ENCODE measurements around the gene CARS1. TPM values are rescaled to one million over a fixed set of nuclear protein-coding genes. Genes with fewer than 3 reads are reported as not detected.
A peak's percentile ranks its signal among the peaks of the same experiment; 100 is the strongest.

The CARS1 gene
- total RNA-seq, 1 donor from 2014 or later: 59.2 TPM

- Mint-ChIP-seq H3K4me1 (peaks cover 3% of the 10 kb centered on the region), H3K27ac (ENCODE audit: unreplicated experiment) (no peak overlapping the region), H3K36me3 (ENCODE audit: low read depth) (peaks cover 4% of the 10 kb centered on the region), H3K27me3 (ENCODE audit: low read depth) (no peaks in the 10 kb centered on the region), H3K4me3 (peak overlapping the region; percentile 51), H3K9me3 (no peaks in the 10 kb centered on the region)
- TF ChIP-seq CTCF (conservative IDR thresholded peaks at IDR 0.05): no peak
- no peak for DNase-seq (ENCODE audit: low read depth, low spot score)
Observed at GRCh38 chr11:2996976-2997375, 60.2 kb downstream of the CARS1 start.

GRCh38 chr11:2995893-2996554, 61.2 kb downstream of the CARS1 start:
- no peak for TF ChIP-seq CTCF (conservative IDR thresholded peaks at IDR 0.05)
- no peak overlapping the region for H3K27ac Mint-ChIP-seq (ENCODE audit: unreplicated experiment)
- H3K9me3 Mint-ChIP-seq: no peaks in the 10 kb centered on the region
- H3K27me3 Mint-ChIP-seq (ENCODE audit: low read depth): no peaks in the 10 kb centered on the region
- H3K4me1 Mint-ChIP-seq: peaks cover 3% of the 10 kb centered on the region
- H3K4me3 Mint-ChIP-seq: no peak overlapping the region
- no peak for DNase-seq (ENCODE audit: low read depth, low spot score)
- H3K36me3 Mint-ChIP-seq (ENCODE audit: low read depth): peaks cover 4% of the 10 kb centered on the region

GRCh38 chr11:2995031-2995561, 62.1 kb downstream of the CARS1 start:
- Mint-ChIP-seq H3K36me3 (ENCODE audit: low read depth) (no peaks in the 10 kb centered on the region), H3K27ac (ENCODE audit: unreplicated experiment) (no peak overlapping the region), H3K4me1 (peaks cover 8% of the 10 kb centered on the region), H3K9me3 (no peaks in the 10 kb centered on the region), H3K27me3 (ENCODE audit: low read depth) (no peaks in the 10 kb centered on the region), H3K4me3 (peak overlapping the region; percentile 51)
- DNase-seq (ENCODE audit: low read depth, low spot score): no peak
- no peak for TF ChIP-seq CTCF (conservative IDR thresholded peaks at IDR 0.05)

- peaks cover 16% of the 10 kb centered on the region for H3K4me1 Mint-ChIP-seq
- no peak overlapping the region for H3K27ac Mint-ChIP-seq (ENCODE audit: unreplicated experiment)
- H3K9me3 Mint-ChIP-seq: no peaks in the 10 kb centered on the region
- no peak for DNase-seq (ENCODE audit: low read depth, low spot score)
- H3K36me3 Mint-ChIP-seq (ENCODE audit: low read depth): no peaks in the 10 kb centered on the region
- peak overlapping the region; percentile 75 for H3K4me3 Mint-ChIP-seq
- no peak for TF ChIP-seq CTCF (conservative IDR thresholded peaks at IDR 0.05)
- no peaks in the 10 kb centered on the region for H3K27me3 Mint-ChIP-seq (ENCODE audit: low read depth)
Observed at GRCh38 chr11:2994336-2994730, 62.9 kb downstream of the CARS1 start.

- no peak for TF ChIP-seq CTCF (conservative IDR thresholded peaks at IDR 0.05)
- H3K36me3 Mint-ChIP-seq (ENCODE audit: low read depth): no peaks in the 10 kb centered on the region
- H3K4me3 Mint-ChIP-seq: peak overlapping the region; percentile 99
- H3K27me3 Mint-ChIP-seq (ENCODE audit: low read depth): no peaks in the 10 kb centered on the region
- no peaks in the 10 kb centered on the region for H3K9me3 Mint-ChIP-seq
- H3K4me1 Mint-ChIP-seq: peaks cover 30% of the 10 kb centered on the region
- peak overlapping the region; percentile 86 for H3K27ac Mint-ChIP-seq (ENCODE audit: unreplicated experiment)
- DNase-seq (ENCODE audit: low read depth, low spot score): no peak
Observed at GRCh38 chr11:2992997-2993325, 64.3 kb downstream of the CARS1 start.
